MM.1S (cell line): ENCODE results near the gene TGM5.

ENCODE experiments used
- EZH2 ChIP-seq: fragments of 300-600 bp; sonication (generic); optimal IDR thresholded peaks from 2 replicates; pipeline ENCODE3; 2017; ENCODE audit warnings: low read depth, mild to moderate bottlenecking, antibody characterized with exemption, low read length, mixed read lengths
- EZH2phosphoT487 ChIP-seq: fragments of 300-600 bp; sonication (generic); IDR thresholded peaks from 2 replicates; pipeline ENCODE4 v1.6.1; 2018; ENCODE audit warnings: antibody characterized with exemption, low read length
- TF ChIP-seq, protein P1 (sequence below): fragments of 300-600 bp; sonication (generic); IDR thresholded peaks from 2 replicates; pipeline ENCODE4 v1.5.1; 2016; ENCODE audit warnings: antibody characterized with exemption, low read length, mixed read lengths

DNA sequence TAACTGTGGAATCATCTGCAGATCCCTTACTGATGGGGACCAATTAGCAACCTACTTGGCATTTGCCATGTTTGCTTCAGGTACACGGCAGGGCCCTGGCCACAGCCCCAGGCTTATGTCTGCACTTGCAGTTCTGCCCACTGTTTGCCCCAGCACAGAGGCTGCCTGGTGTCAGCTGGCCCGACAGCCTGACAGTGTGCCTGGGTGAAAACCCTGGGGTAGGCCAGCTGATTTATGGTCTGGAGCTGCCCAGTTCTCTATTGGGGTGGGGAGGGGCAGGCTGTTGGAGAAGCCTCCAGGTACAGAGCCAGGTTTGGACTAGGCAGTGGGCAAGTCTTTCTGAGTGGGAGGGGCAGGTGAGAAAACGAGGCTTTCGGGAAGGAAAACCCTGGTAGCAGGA is 11.2 kb upstream of the TGM5 start:
- TF ChIP-seq, protein P1, sequence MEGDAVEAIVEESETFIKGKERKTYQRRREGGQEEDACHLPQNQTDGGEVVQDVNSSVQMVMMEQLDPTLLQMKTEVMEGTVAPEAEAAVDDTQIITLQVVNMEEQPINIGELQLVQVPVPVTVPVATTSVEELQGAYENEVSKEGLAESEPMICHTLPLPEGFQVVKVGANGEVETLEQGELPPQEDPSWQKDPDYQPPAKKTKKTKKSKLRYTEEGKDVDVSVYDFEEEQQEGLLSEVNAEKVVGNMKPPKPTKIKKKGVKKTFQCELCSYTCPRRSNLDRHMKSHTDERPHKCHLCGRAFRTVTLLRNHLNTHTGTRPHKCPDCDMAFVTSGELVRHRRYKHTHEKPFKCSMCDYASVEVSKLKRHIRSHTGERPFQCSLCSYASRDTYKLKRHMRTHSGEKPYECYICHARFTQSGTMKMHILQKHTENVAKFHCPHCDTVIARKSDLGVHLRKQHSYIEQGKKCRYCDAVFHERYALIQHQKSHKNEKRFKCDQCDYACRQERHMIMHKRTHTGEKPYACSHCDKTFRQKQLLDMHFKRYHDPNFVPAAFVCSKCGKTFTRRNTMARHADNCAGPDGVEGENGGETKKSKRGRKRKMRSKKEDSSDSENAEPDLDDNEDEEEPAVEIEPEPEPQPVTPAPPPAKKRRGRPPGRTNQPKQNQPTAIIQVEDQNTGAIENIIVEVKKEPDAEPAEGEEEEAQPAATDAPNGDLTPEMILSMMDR: no peak
- no peak for TF ChIP-seq EZH2phosphoT487
- TF ChIP-seq EZH2: no peak
